Femur (tissue), 1 donor: ENCODE data around the gene FOXL3.
"Not testable (repeated sequence)": the region's sequence is repeated elsewhere in the genome, so short reads cannot be mapped to it uniquely, and the experiment has no call there.

Source experiments
- DNase-seq: peaks from one replicate; pipeline ENCODE4 v3.0.0-alpha.2; 2017

Gene FOXL3

DNA sequence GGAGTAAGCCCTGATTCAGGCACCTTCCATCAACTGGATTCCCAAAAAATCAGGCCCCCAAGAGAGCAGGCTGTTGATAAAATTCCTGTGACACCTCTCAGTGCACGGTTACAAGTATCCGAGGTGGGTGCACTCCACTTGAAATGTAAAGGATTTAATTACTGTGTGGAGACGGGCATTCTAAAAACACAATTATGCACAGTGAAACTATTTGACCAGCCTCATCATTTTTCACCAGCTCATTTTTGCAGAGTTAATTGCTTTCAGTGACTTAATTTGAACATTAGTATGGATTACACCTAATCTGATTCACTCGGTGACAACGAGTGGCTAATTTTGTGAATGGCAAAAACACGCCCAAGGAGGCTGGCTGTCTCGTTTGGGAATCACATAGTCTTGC is 2.3 kb downstream of the FOXL3 start:
- no peak for DNase-seq

DNA sequence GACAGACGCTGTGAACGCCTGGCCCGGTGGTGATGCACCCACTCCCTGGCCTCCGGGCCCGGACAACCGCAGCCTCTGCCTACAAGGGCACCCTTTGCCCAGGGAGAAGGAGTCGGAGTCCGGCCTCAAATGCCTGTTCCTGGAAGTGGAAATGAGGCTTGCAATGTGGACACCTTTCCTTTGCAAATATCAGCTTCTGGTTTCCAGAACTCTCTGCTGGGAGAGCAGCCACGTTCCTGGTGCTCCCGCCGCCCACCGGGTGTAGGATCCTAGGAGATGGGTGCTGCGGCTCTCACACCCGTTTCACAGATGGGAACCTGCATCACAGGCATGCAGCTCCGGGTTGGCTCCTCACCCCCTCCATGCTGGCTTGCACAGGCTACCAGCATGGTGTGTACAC is 2.9 kb downstream of the FOXL3 start:
- no peak for DNase-seq

DNA sequence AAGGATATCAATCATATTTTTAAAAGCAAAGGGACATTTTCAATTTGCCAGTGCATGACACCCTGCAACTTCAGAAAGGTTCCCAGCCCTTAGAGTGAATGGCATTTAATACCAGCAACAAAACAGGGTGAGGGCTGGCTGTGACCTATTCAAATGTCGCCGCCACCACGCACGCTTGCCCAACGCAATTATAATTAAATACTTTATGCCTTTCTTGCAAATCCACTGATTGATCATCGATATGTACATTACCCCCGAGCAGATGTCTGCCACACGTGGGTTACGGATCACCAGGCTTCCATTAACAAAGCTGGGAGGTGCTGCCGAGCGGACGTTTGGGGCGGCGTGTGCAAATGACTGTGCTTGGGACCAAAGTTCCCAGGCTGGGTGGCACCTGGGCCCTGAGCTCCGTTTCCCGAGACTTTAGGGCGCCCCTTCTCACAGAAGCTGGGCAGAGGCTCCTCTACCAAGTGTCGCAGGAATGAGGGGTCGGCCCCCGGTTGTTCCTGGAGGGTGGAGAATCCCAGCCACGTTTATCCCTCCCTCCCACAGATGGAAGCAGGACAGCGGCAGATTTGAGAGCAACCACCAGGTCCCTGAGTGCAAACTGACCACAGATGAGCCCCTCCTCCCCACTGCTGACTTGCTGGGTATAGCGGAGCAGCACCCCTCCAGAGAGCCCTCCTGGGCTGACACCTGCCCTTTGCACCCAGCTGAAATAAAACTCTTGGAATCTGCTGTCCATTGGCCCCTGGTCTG is 3.9 kb downstream of the FOXL3 start:
- DNase-seq = no peak

DNA sequence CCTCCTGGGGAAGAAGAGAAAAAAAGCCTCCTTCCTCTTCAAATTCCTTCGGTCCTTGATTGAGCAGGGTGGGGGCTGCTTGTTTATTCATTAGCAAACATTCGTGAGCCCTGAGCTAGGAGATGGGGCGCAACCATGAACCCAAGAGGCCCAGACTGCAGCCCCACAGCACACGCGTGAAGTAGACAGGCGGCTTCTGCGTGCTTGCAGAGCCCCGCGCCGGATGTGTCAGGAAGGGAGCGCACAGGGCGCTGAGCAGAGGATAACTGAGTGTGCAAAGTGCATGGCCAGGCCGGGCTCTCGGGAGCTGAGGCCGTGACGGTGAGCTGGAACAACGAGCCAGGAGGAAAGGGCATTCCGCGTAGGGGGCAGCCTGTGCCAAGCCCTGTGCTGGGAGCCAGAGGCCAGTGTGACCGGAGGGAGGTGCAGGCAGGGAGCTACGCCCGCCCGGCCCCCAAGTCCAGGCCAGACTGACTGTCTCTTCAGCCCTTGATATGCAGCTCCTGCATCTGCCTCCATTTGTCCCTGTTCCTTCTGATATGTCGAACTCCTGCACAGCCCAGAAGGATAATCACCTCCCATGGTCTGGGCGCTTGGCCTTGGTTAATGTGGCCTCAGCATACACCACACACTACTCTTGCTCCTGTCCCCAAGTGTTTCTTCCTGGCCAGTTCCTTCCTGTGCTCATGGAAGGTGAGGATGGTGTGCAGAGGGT is 4.6 kb downstream of the FOXL3 start:
- DNase-seq = no peak

DNA sequence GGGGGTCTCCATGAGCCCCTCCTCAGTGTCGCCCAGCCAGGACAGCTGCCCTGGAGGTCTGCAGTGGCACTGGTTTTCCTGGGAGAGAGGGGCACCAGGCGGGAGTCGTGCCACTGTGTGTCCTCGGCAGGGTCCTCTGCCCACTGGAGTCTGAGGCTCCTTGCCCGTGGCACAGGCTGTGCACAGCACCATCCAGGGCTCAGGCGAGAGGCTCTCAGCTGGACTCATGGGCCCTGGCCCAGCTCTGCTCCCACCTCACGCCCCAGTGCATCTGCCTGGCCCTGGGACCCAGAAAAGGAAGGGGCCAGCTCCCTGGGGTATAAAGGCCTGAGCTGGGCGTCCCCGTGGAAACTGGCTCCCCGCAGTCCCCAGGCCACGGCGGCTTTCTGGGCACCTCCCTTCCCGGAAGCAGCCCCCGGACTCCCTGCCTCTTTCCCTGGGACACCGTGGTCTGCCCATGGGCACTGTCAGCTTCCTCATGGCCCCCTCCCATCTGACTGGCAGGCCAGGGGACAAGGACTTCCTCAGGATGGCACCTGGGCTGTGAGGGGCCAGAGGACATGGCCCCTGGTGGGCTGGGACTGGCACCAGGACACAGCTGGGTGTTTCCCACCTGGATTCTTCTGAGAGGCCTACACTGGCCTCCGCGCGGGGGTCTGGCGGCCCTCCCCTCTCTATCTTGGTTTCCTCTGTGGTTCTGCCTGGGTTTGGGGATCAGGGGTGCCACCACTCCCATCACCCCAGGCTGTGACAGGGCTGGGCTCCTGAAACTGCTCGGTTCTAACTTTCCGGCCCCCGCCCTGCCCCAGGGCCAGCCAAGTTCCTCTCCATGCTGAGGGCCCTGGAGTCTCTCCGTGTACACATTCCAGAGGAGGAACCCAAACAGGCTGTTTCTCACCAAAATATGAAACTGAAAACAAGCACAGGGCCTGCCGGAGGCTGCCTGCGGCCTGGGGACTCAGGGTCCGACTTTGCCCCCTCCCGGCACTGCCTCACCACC is 5.5 kb downstream of the FOXL3 start:
- no peak for DNase-seq

DNA sequence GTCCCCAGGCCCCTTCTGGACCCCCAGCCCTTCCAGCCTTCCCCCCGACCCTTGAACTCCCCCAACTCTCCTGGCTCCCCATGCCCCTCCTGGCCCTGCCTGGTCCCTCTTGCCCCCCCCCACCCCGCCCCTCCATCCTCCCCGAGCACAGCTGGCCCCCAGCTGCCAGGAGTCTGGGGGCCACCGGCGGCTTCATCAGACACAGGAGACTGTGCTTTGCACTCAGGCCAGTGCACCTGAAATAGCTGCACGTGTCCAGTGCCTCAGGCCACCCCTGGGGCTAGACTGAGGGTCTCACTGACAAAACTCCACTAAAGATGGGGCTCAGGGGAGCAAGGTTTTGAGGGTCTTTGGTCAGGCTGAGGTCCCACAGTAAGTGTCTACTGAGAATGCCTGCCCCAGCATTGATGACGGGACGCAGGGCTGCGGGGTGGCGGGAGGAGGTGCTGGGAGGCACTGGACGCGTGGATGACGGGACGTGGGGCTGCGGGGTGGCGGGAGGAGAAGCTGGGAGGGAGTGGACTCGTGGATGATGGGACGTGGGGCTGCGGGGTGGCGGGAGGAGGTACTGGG is 6.5 kb downstream of the FOXL3 start:
- no peak for DNase-seq

DNA sequence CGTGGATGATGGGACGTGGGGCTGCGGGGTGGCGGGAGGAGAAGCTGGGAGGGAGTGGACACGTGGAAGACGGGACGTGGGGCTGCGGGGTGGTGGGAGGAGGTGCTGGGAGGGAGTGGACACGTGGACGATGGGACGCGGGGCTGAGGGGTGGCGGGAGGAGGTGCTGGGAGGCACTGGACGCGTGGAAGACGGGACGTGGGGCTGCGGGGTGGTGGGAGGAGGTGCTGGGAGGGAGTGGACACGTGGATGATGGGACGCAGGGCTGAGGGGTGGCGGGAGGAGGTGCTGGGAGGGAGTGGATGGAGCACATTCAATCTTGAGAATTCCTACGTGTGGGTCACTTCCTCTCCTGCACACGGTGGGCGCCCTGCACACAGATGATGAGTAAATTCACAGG is 7.2 kb downstream of the FOXL3 start:
- DNase-seq = not testable (repeated sequence)

DNA sequence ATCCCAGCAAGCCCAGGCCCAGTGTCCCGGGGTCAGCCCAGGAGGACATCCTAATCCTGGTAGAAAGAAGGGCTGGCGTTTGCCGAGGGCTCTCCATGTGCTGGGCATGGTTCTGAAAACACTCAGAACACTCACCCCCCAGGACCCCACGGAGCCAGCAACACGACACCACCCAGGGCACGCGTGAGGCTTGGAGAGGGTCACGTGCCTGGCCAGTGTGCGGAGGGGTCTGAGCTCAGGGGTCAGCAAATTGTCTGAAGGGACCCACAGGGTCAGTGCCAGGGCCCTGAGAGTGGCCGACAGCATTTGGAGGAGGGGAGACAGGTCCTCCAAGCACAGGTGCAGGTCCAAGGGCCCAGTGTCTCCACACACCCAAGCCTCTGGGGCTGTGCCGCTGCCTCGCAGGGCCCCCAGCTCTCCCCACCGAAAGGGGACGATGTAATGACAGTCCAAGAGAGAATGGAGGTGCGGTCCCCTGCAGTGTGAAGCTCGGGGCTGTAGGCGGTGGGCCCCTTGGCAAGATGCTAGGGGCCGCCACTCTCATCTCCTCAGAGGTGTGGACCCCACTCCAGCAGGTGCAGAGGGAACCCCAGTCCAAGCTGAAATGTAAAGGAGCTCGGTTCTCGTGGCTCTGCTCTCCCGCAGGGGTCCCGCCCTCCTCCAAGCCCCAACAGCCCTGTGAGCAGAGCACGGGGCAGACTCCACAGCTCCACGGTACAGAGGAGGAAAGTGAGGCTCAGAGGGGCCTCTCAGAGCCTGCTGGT is 7.8 kb downstream of the FOXL3 start:
- no peak for DNase-seq

DNA sequence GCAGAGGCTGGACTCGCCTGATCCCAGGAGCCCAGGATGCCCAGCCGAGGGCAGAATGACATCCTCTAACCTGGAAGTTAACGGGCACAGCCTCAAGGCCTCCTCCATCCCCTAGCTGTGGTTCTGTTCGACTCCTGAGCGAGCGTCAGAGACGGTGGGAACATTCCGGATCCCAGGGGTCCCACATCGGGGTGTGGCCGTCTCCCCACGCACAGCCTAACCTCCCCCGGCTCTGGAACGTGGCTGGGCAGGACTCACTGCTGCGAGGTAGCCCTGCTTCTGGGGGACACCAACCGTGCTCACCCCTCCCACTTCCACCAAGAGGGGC is 8.4 kb downstream of the FOXL3 start:
- DNase-seq = no peak

DNA sequence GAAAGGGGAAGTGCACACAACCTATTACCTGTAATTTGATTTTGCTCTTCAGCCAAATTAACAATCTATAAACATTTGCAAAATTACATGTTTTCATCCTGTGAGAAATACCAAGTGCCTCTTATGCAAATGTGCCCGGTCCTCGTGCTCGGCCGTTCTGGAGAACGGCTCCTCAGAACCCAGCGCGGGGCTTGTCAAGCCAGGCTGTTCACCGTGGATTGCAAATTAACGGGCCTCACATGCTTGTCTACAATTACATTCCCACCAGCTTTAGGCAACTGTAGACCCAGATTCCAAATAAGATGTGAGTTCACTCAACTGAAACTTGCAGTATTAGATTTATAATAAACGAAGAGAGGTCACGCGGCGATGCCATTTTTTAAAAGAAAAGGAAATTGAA is 8.8 kb downstream of the FOXL3 start:
- no peak for DNase-seq

DNA sequence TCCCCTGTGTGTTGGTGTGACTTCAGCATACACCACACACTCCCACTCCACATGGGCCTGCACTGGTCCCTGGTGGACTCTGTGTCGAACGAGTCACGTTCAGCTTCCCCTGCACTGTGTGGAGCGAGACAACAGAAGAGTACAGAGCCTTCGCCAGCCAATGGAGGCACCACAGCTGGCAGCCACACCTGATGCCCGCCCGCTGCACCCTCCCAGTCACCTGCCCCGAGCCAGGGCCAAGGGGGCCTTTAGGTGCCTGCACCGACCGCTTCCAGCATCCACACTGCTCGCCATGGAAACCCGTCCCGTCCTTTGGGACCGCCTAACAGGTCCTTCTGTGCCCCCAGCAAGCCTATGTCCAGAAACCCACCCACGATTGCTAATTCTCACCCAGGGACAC is 9.2 kb downstream of the FOXL3 start:
- no peak for DNase-seq

DNA sequence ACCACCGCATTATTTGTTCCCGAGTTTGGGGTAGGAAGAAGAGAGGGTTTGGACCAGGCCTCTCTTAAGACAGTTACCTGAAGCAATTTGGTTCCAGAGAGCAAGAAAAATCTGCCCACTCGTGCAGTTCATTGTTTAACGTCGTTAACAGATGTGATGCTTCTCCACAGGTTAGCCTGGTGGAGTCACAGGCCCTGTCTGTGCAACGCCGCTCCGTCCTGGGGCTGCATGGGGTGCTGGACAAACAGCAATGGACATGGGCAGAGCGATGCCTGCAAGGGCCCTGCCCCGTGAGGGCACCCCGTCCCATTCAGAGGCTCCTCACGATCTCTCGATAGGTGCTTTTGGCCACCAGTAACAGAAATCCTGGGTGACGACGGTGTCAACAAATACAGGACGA is 9.7 kb downstream of the FOXL3 start:
- no peak for DNase-seq

DNA sequence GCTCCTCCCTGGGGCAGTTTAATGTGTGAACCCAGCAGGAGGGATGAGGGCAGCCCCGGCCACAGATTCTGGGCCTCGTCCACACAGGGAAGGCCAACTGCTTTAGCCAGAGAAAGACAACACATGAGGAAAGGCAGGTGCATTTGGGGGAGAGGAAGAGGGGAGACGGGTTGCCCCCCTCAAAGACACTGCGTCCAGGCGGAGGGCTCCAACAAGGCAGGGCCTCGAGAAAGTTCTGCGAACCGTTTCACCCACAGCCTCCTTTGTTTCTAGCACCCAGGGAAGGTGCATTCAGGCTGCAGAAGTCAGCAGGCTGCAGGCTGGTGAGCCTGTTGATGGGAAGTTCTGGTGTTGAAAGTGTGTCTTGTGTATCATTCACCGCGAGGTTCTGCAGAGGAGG is 10.1 kb downstream of the FOXL3 start:
- DNase-seq = no peak

DNA sequence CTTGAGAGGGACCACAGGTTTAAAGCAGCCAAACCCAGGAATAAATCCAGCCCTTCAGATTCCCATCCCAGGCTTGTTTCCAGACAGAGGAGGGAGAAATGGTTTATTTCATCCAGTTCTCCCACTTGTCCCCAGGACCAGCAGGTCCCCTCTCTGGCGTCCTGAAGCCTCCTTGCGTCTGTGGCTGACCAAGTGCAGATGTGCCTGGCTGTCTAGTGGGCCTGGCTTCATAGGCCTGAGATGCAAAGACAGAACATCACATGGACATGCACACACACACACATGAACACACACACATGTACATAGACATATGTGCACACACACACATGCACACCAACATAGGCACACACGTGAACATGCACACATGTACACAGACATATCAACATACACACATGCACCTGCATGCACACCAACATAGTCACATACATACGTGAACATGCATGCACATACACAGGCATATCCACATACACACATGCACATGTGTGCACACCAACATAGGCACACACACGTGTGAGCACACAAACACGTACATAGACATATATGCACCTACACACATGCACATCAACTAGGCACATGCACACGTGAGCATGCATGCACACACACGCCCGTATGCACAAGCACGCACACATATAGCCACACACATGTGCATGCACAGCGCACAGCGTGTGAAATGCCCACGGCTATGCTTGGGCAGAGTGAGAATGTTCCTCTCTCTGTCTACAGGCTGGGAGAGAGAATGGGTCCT is 10.7 kb downstream of the FOXL3 start:
- DNase-seq = no peak

DNA sequence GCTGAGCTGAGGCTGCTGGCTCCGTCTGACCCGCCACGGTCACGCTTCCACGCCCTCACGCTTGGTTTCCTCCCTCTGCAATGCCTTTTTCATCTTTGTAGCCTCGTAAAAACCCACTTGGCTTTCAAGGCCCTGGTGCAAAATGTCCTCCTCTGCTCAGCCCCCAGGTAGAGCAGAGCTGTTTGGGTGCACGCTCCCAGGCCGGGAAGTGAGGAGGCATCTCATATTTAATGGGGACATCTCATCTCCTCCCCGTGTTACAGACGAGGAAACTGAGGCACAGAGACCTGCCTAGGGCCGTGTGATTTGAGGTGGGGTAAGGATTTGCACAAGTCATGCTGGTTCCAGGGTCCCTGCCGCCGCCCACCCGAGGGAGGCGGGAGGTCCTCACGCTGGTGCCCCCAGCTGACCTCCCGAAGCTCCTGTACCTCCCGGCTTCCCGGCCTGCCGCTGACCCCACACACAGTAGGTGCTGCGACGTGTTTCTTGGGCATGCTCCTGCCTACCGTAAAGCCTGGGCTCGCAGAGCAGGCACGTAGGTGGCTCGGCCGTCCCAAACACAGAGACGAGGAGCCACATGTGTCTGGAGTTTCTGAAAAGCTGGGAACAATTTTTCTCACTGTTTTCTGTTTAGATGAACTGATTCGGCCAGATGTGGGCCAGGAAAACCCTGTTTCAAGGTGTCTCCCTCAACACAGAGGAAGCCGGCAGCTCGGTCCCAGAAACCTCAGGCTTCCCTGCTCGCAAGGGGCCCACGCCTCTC is 11.5 kb downstream of the FOXL3 start:
- DNase-seq = no peak

DNA sequence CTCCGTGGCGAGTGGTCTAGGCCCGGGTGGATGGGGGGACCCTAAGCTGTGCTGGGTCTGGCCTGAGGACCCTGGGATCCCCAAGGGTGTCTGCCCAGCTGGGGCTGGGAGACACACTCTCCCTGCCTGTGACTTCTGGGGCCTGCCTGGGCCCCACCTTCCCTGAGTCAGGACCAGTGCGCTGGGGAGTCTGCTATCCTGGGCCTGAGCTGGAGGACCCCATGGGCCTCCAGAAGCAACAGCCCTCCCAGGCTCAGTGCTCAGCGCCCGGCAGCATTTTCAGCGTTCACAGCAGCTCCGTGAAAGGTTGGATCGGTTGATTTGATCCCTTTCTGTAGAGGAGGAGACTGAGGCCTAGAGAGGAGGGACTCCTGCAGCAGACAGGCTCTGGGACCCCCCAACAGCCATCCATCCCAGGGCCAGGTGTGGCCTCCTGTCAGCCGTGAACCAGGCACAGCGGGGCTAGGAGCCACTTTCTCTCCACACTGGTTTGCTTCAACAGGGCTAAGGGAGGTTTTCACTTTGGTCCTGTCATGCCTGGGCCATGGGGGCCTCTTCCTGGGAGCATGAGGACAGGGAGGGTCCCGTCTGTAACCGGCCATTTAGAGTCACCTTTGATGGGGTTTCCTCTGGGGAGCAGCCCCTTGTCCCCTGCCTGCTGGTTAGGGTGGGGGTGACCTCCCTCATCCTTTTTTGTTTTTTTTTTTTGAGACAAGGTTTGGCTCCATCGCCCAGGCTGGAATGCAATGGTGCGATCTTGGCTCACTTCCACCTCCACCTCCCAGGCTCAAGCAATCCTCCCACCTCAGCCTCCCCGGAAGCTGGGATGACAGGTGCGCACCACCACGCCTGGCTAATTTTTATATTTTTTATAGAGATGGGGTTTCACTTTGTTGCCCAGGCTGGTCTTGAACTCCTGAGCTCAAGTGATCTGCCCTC is 12.4 kb downstream of the FOXL3 start:
- no peak for DNase-seq

DNA sequence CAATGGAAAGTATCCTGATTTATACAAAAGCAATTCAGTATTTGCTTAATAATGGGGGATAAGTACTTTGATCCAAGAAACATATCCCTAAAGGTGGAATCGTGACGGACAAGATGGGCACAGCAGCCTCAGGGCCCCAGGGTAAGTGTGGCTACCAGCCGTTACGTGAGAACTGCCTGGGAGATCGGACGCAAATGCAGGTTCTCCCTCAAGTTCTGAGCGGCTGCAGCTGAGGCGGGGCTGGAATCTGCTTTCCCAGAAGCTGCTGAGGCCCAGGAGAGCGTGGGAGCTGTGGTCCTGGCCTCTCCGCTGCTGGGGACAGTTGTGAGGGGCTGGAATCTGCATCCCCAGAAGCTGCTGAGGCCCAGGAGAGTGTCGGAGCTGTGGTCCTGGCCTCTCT is 13.5 kb downstream of the FOXL3 start:
- DNase-seq = no peak

DNA sequence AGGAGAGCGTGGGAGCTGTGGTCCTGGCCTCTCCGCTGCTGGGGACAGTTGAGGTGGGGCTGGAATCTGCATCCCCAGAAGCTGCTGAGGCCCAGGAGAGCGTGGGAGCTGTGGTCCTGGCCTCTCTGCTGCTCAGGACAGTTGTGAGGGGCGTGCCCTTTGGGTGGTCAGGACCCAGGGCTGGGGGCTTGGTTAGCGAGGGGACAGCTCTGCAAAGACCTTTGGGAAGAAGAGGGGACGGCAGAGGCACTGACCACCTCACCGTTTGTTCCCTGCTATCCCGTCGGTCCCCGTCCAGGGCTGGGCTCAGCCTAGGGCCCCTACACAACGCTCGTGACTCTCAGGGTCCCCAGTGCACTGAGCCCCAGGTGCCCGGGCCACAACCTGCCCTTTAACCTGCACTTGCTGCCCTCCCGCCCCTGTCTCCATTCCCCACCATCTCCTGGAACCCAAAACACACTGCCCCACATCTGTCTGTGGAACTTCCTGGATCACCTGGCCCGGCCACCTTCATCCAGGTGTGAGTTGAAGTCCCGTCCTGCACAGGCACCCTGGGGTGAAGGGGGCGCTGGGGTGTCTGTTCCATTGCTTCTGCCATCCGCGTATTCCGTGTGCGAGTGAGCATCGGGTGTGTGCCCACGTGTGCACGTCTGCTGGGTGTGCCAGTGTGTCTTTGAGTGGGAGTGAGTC is 14.1 kb downstream of the FOXL3 start:
- no peak for DNase-seq
